SK-N-SH treated with all-trans-retinoic acid at 6 μM for 48 hours (cell line): ENCODE data around the gene CTNNBL1.

Source experiments
- ARNTL ChIP-seq: fragments of 450-650 bp; formaldehyde crosslinking; IDR thresholded peaks from 2 replicates; pipeline ENCODE4 v1.5.0; 2020; ENCODE audit warnings: low read depth, mild to moderate bottlenecking, moderate library complexity, borderline replicate concordance
- ESRRG ChIP-seq: fragments of 250-450 bp; sonication (Bioruptor Pico); IDR thresholded peaks from 2 replicates; pipeline ENCODE4 v1.6.1; 2021; ENCODE audit warnings: mild to moderate bottlenecking
- RARB ChIP-seq: fragments of 250-450 bp; sonication (Bioruptor Pico); IDR thresholded peaks from 2 replicates; pipeline ENCODE4 v1.8.0; 2021; ENCODE audit warnings: mild to moderate bottlenecking, moderate library complexity
- SNAI2 ChIP-seq: fragments of 250-450 bp; sonication (Bioruptor Pico); IDR thresholded peaks from 2 replicates; pipeline ENCODE4 v1.5.0; 2020; ENCODE audit warnings: mild to moderate bottlenecking, moderate library complexity
- TCF4 ChIP-seq: fragments of 250-450 bp; sonication (Bioruptor Pico); IDR thresholded peaks from 2 replicates; pipeline ENCODE4 v1.8.0; 2021; ENCODE audit warnings: mild to moderate bottlenecking, moderate library complexity, borderline replicate concordance
- TOX ChIP-seq: fragments of 250-450 bp; sonication (Bioruptor Pico); IDR thresholded peaks from 2 replicates; pipeline ENCODE4 v1.8.0; 2021; ENCODE audit warnings: mild to moderate bottlenecking, moderate library complexity, borderline replicate concordance
- TSHZ2 ChIP-seq: fragments of 250-450 bp; sonication (Bioruptor Pico); IDR thresholded peaks from 2 replicates; pipeline ENCODE4 v1.5.0; 2020; ENCODE audit warnings: mild to moderate bottlenecking, moderate library complexity
- ZFP3 ChIP-seq: fragments of 250-450 bp; sonication (Bioruptor Pico); IDR thresholded peaks from 2 replicates; pipeline ENCODE4 v1.5.0; 2020; ENCODE audit warnings: mild to moderate bottlenecking, moderate library complexity
- ZFP30 ChIP-seq: fragments of 450-650 bp; formaldehyde crosslinking; IDR thresholded peaks from 2 replicates; pipeline ENCODE4 v1.5.0; 2022; ENCODE audit warnings: mild to moderate bottlenecking, moderate library complexity
- ZNF70 ChIP-seq: fragments of 450-650 bp; formaldehyde crosslinking; IDR thresholded peaks from 2 replicates; pipeline ENCODE4 v1.5.0; 2020; ENCODE audit warnings: mild to moderate bottlenecking, moderate library complexity
- ZNF8 ChIP-seq: fragments of 450-650 bp; formaldehyde crosslinking; IDR thresholded peaks from 2 replicates; pipeline ENCODE4 v1.5.0; 2020; ENCODE audit warnings: mild to moderate bottlenecking, moderate library complexity

GRCh38 chr20:37672143-37672542 is 21.7 kb upstream of the CTNNBL1 start:
- TF ChIP-seq SNAI2 (CRISPR knock-in tag): no peak
- peak; percentile 91 for TF ChIP-seq ZFP3 (CRISPR knock-in tag)
- no peak for TF ChIP-seq RARB
- no peak for TF ChIP-seq ZNF70
- no peak for TF ChIP-seq ZFP30 (CRISPR knock-in tag)
- no peak for TF ChIP-seq ZNF8
- TF ChIP-seq TCF4 (CRISPR knock-in tag): no peak
- no peak for TF ChIP-seq ESRRG (CRISPR knock-in tag)
- no peak for TF ChIP-seq TOX
- TF ChIP-seq ARNTL (CRISPR knock-in tag): no peak
- no peak for TF ChIP-seq TSHZ2 (CRISPR knock-in tag)
